Muscle layer of duodenum (tissue), 2 donors: Measurements from ENCODE around the gene KLF8.

Experiments
- H3K27ac ChIP-seq: one replicate; pipeline ENCODE4 v1.7.0; 2013; ENCODE audit warnings: mild to moderate bottlenecking, low read length
- H3K27me3 ChIP-seq: one replicate; pipeline ENCODE4 v1.7.0; 2013; ENCODE audit warnings: low read depth, mild to moderate bottlenecking, control low read depth, low read length
- H3K36me3 ChIP-seq, 2 donors: one replicate each; pipeline ENCODE4 v1.7.0; 2013; ENCODE audit warnings: low read length in 2 of 2, control low read depth in 1 of 2, mild to moderate bottlenecking in 1 of 2; ENCODE audit not compliant: insufficient read depth in 2 of 2, control insufficient read depth in 1 of 2
- H3K4me1 ChIP-seq, 2 donors: one replicate each; pipeline ENCODE4 v1.7.0; 2013; ENCODE audit warnings: low read length in 2 of 2, mild to moderate bottlenecking in 2 of 2, control low read depth in 1 of 2, moderate library complexity in 1 of 2; ENCODE audit not compliant: insufficient read depth in 2 of 2, control insufficient read depth in 1 of 2
- H3K4me3 ChIP-seq, 2 donors: one replicate each; pipeline ENCODE4 v1.7.0; 2013; ENCODE audit warnings: low read length in 2 of 2, low read depth in 1 of 2, mild to moderate bottlenecking in 1 of 2
- H3K9me3 ChIP-seq, 2 donors: one replicate each; pipeline ENCODE4 v1.7.0; 2013; ENCODE audit warnings: low read length in 2 of 2, control low read depth in 1 of 2, mild to moderate bottlenecking in 1 of 2; ENCODE audit not compliant: control insufficient read depth in 1 of 2
- donor health status: healthy.

Gene KLF8

DNA sequence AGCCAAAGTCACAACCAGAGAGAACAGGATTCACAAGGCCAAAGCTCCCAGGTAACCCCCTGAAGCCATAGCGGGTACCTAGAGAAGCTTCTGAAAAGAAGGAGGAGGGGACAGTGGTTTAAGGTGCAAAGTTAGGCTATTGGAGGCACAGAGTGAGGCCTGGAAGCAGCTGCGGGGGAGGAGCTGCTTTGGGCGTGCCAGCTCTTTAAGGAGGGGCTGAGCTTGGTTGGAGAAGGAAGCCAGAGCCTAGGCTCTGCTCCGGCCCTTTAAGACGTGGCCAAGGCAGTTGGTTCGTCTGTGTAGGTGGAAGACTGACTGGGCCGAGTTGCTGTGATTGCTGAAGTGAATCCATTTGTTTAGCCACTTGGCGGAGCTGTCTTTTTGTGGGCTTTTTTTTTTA is 1.5 kb downstream of the KLF8 start:
- H3K27me3 ChIP-seq: no peaks in the 10 kb centered on the region
- peaks cover 4 to 12% of the 10 kb centered on the region in 2 donors for H3K4me1 ChIP-seq
- H3K27ac ChIP-seq: peak overlapping the region; percentile 72
- no peaks in the 10 kb centered on the region for H3K36me3 ChIP-seq
- H3K9me3 ChIP-seq: no peaks in the 10 kb centered on the region
- peak overlapping the region; percentile 63 to 70 for H3K4me3 ChIP-seq

DNA sequence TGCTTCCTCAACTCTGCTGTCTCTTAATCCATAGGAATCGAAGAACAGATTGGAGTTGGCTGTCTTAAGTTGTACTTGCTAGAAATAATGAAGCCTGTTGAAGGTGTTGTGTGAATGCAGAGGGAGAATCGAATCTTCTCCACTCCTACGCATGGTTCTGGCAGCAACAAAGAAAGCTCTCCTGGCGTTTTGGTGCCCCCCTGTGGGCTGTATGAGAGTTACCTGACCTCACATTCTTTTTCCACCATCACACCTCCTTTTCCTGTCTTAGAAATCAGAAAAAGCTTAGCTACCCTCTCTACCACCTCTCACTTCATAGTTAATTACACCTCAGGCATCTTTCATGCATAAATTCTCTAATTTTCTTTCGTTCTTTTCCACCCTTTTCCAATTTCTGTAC is 16.3 kb downstream of the KLF8 start:
- H3K36me3 ChIP-seq: no peaks in the 10 kb centered on the region
- no peaks in the 10 kb centered on the region for H3K27me3 ChIP-seq
- H3K27ac ChIP-seq: no peak overlapping the region
- no peak overlapping the region for H3K4me3 ChIP-seq
- H3K4me1 ChIP-seq: no peaks in the 10 kb centered on the region
- no peaks in the 10 kb centered on the region for H3K9me3 ChIP-seq

DNA sequence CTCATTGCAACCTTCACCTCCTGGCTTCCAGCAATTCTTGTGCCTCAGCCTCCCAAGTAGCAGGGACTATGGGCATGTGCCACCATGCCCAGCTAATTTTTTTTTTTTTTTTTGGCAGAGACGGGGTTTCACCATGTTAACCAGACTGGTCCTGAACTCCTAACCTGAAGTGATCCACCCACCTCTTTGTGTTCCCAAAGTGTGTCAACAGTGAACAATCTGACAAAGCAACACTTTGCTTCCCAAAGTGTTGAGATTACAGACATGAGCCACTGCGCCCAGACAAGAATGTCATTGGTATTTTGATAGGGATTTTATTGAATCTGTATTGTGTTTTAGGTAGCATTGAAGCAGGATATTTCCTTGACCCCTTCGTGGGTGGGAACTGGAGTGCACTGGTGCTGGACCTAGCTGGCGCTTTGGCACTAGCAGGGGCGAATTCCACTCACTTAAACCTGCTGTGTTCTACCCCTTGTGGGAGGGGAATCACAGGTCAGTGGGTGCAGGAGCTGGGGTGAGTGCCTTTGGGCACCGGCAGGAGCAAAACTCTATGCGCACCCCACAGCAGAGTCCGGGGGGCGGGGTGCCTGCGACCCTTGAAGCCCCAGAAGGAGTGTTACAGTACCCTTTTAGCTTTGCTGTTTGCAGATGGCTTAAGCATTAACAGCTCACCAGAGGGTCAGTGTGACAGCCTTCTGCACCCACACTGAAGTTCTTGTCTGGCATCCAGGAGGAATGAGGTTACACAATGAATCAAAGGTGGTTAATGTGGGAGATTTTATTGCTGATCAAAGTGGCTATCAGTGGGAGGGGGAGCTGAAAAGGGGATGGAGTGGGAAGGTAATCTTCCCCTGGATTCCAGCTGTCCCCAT is 21.9 kb downstream of the KLF8 start:
- H3K27me3 ChIP-seq: no peaks in the 10 kb centered on the region
- H3K4me3 ChIP-seq: no peak overlapping the region
- no peaks in the 10 kb centered on the region for H3K4me1 ChIP-seq
- H3K36me3 ChIP-seq: peaks cover 0 to 4% of the 10 kb centered on the region in 2 donors
- no peak overlapping the region for H3K27ac ChIP-seq
- H3K9me3 ChIP-seq: no peaks in the 10 kb centered on the region

DNA sequence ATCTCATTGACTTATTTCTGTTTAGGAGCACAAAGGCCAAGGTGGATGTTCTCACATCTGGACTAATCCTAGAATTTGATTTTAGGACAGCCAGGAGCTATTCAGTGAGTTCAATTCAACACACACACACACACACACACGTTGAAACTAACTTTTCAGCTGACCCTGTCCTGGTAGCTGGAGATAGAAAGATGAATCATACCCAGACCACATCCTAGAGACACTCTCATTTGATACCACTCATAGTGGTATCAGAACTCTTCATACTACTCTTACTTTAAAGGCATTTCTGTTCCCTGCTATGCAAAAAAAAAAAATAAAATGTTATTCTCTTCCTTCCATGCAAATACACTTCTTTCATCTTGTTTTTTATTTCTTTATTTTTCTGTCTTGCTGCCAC is 36.7 kb downstream of the KLF8 start:
- Histone ChIP-seq H3K4me1 (no peaks in the 10 kb centered on the region), H3K36me3 (peaks cover 0 to 4% of the 10 kb centered on the region in 2 donors), H3K27ac (no peak overlapping the region), H3K4me3 (no peak overlapping the region), H3K9me3 (no peaks in the 10 kb centered on the region), H3K27me3 (no peaks in the 10 kb centered on the region)

DNA sequence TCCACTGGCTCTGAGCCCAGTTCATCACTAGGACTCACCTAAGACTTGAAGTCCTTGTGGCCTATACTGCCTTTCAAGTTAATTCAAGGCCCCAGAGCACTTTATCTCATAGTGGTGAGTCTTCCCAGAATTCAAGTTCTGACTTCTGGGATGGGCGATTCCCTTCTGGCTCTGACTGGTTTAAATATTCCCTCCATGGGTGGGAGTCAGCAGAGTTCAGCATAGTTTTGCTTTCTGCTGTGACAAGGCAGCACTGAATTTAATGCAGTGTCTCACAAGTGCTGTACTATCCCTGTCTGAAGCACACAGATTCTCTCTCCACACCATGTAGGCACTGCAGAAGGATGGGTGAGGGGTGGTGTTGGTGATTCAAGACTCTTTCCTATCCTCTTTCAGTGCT is 46.5 kb downstream of the KLF8 start:
- H3K36me3 ChIP-seq: no peaks in the 10 kb centered on the region
- no peak overlapping the region for H3K4me3 ChIP-seq
- no peaks in the 10 kb centered on the region for H3K27me3 ChIP-seq
- H3K27ac ChIP-seq: no peak overlapping the region
- no peaks in the 10 kb centered on the region for H3K9me3 ChIP-seq
- H3K4me1 ChIP-seq: no peaks in the 10 kb centered on the region

DNA sequence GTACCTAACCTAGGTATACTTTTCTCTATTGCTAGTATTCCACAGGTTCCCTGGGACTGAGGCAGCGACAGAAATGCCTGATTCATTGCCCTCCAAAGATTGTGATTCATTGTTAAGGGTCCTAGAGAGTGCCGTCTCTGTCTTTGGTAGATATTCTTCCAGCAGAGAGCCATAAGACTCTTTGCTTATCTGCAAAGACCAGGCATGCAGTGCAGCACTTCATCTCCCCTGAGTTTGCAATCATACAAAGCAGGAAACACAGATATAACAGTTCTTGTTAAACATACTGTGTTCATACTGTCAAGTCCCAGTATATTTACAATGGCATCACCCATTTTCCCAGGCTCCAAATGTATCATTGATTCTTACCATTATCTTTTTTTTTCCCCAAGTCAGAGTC is 47.7 kb downstream of the KLF8 start:
- H3K27me3 ChIP-seq: no peaks in the 10 kb centered on the region
- H3K36me3 ChIP-seq: no peaks in the 10 kb centered on the region
- H3K27ac ChIP-seq: no peak overlapping the region
- H3K4me1 ChIP-seq: no peaks in the 10 kb centered on the region
- H3K9me3 ChIP-seq: no peaks in the 10 kb centered on the region
- no peak overlapping the region for H3K4me3 ChIP-seq

DNA sequence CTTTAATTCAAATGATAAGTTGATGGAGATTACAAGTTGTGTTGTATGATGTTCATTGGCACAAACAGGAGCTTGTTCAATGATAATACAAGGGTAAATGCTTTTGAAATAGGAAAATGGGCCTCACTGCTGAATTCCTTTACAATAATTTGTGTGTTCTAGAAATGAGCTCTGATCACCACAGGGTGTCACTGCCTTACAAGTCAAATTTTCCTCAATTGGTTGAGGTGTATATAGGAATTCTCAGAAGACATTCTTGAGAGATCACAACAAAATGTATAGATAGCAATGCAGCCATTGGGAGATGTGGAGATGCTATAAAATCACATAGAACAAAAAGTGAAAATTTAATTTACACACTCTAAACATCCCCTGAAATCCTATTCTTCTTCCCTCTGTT is 49.6 kb downstream of the KLF8 start:
- Histone ChIP-seq H3K27me3 (no peaks in the 10 kb centered on the region), H3K4me1 (no peaks in the 10 kb centered on the region), H3K4me3 (no peak overlapping the region), H3K9me3 (no peaks in the 10 kb centered on the region), H3K36me3 (no peaks in the 10 kb centered on the region), H3K27ac (no peak overlapping the region)

DNA sequence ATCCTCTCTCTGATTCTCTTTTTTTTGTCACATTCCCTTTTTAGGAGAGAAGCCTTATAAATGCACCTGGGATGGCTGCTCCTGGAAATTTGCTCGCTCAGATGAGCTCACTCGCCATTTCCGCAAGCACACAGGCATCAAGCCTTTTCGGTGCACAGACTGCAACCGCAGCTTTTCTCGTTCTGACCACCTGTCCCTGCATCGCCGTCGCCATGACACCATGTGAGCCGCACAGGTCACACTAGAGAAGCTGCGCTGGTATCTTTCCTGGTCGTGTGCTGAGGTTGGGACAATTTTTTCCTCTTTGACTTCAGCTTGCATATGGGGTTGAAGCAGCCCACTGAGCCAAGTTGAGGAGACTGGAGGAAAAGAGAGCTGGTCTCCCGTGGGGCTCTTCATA is 52.1 kb downstream of the KLF8 start:
- no peaks in the 10 kb centered on the region for H3K9me3 ChIP-seq
- peaks cover 0 to 4% of the 10 kb centered on the region in 2 donors for H3K36me3 ChIP-seq
- no peak overlapping the region for H3K4me3 ChIP-seq

DNA sequence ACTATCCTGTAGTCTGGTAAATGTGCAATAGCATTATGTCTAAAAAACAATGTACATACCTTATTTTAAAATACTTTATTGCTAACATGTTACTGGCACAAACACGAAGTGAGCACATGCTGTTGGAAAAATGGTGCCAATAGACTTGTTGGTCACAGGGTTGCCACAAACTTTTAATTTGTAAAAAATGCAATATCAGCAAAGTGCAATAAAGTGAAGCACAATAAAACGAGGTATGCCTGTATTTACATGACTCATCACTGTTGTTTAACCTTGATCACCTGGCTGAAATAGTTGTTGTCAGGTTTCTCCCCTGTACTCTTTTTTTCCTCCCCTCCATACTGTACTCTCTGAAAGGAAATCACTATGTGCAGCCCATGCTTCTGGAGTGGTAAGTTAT is 56.5 kb downstream of the KLF8 start:
- Histone ChIP-seq H3K4me1 (no peaks in the 10 kb centered on the region), H3K9me3 (no peaks in the 10 kb centered on the region), H3K4me3 (no peak overlapping the region), H3K27ac (no peak overlapping the region), H3K36me3 (peaks cover 0 to 4% of the 10 kb centered on the region in 2 donors), H3K27me3 (no peaks in the 10 kb centered on the region)

More for the DNA sequence above, 52.1 kb downstream of the KLF8 start:
- Histone ChIP-seq H3K27ac (no peak overlapping the region), H3K4me1 (no peaks in the 10 kb centered on the region), H3K27me3 (no peaks in the 10 kb centered on the region)

DNA sequence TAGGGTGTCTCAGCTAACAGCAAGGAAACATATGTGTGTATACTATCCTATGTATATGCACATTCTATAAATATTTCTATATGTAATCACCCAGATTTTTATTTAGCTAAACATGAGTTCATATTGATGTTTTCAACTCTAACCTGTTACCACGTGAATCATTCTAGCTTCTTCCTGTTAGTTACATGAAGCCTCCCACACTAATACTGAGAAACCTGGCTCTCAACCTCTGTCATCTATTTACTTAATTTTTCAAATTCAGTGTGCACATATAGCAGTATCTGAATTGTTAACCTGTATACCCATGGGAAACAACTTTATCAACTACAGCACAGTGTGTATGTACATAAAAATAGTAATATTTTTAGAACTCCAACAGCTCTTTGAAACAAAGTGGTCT is 57.3 kb downstream of the KLF8 start:
- no peaks in the 10 kb centered on the region for H3K4me1 ChIP-seq

DNA sequence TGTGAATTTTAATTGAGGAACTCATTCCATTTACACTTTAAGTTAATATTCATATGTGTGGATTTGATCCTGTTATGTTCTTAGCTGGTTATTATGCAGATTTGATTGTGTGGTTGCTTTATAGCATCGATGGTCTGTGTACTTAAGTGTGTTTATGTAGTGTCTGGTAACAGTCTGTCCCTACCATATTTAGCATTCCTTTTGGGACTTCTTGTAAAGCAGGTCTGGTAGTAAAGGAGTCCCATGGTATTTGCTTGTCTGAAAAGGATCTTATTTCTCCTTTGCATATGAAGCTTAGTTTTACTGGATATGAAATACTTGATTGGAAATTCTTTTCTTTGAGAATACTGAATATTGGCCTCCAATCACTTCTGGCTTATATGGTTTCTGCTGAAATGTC is 76.6 kb downstream of the KLF8 start:
- H3K27me3 ChIP-seq: no peaks in the 10 kb centered on the region

More for the DNA sequence above, 57.3 kb downstream of the KLF8 start:
- H3K27ac ChIP-seq: no peak overlapping the region
- H3K36me3 ChIP-seq: peaks cover 0 to 4% of the 10 kb centered on the region in 2 donors
- H3K4me3 ChIP-seq: no peak overlapping the region
- no peaks in the 10 kb centered on the region for H3K27me3 ChIP-seq
- no peaks in the 10 kb centered on the region for H3K9me3 ChIP-seq

DNA sequence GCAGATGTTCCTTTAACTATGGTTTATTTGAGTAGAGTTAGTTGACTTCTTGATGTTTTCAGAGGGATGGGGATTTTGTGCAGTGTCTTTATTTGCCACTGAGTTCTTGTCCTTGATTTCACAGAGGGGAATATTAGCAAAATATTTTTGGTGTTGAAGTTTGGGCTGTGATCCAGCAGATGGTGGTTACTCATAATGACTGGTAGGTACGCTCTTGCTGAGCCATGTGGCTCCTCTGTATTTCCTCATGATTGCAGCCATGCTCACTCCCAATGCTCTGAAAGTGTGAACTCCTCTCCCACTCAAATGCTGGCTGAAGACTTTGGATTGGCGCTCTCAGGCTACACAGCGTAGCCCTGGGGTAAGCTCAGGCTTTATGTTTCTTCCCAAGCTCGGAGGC is 77.7 kb downstream of the KLF8 start:
- Histone ChIP-seq H3K4me3 (no peak overlapping the region), H3K4me1 (no peaks in the 10 kb centered on the region), H3K36me3 (no peaks in the 10 kb centered on the region), H3K27ac (no peak overlapping the region), H3K9me3 (no peaks in the 10 kb centered on the region), H3K27me3 (no peaks in the 10 kb centered on the region)

More for the DNA sequence above, 76.6 kb downstream of the KLF8 start:
- H3K4me3 ChIP-seq: no peak overlapping the region
- H3K27ac ChIP-seq: no peak overlapping the region
- H3K9me3 ChIP-seq: no peaks in the 10 kb centered on the region
- H3K4me1 ChIP-seq: no peaks in the 10 kb centered on the region
- H3K36me3 ChIP-seq: no peaks in the 10 kb centered on the region
